ENCODE results near the gene BCR. TPM values are rescaled to one million over a fixed set of nuclear protein-coding genes. Genes with fewer than 3 reads are reported as not detected.
A peak's percentile ranks its signal among the peaks of the same experiment; 100 is the strongest.

The BCR gene
- total RNA-seq, 1 experiment from 2014 or later = 28.1 TPM

- DNase-seq (ENCODE audit: low spot score) = no peak
Measured at GRCh38 chr22:23216461-23217170, 36.3 kb downstream of the BCR start.

- DNase-seq (ENCODE audit: low spot score) = no peak
Measured at GRCh38 chr22:23217171-23218052, 37.1 kb downstream of the BCR start.

- DNase-seq (ENCODE audit: low spot score) = no peak
Measured at GRCh38 chr22:23218053-23218866, 38.0 kb downstream of the BCR start.

GRCh38 chr22:23218867-23219251 is 38.5 kb downstream of the BCR start:
- DNase-seq (ENCODE audit: low spot score) = peak; percentile 56

GRCh38 chr22:23219317-23219716 is 39.0 kb downstream of the BCR start:
- no peak for DNase-seq (ENCODE audit: low spot score)

- peak; percentile 19 for DNase-seq (ENCODE audit: low spot score)
Measured at GRCh38 chr22:23219822-23220484, 39.6 kb downstream of the BCR start.

GRCh38 chr22:23220485-23221350 is 40.4 kb downstream of the BCR start:
- no peak for DNase-seq (ENCODE audit: low spot score)

GRCh38 chr22:23221351-23221804 is 41.1 kb downstream of the BCR start:
- no peak for DNase-seq (ENCODE audit: low spot score)

GRCh38 chr22:23222033-23222792 is 41.9 kb downstream of the BCR start:
- no peak for DNase-seq (ENCODE audit: low spot score)

GRCh38 chr22:23222793-23223568 is 42.7 kb downstream of the BCR start:
- DNase-seq (ENCODE audit: low spot score) = no peak

- no peak for DNase-seq (ENCODE audit: low spot score)
Measured at GRCh38 chr22:23223569-23224317, 43.4 kb downstream of the BCR start.

- no peak for DNase-seq (ENCODE audit: low spot score)
Measured at GRCh38 chr22:23224846-23225245, 44.5 kb downstream of the BCR start.

- no peak for DNase-seq (ENCODE audit: low spot score)
Measured at GRCh38 chr22:23225337-23225723, 45.0 kb downstream of the BCR start.

- DNase-seq (ENCODE audit: low spot score) = peak; percentile 77
Measured at GRCh38 chr22:23225724-23226496, 45.6 kb downstream of the BCR start.

GRCh38 chr22:23226497-23226850 is 46.2 kb downstream of the BCR start:
- no peak for DNase-seq (ENCODE audit: low spot score)

- DNase-seq (ENCODE audit: low spot score) = no peak
Measured at GRCh38 chr22:23227380-23227779, 47.1 kb downstream of the BCR start.

GRCh38 chr22:23228503-23228902 is 48.2 kb downstream of the BCR start:
- no peak for DNase-seq (ENCODE audit: low spot score)

GRCh38 chr22:23229646-23230045 is 49.3 kb downstream of the BCR start:
- DNase-seq (ENCODE audit: low spot score) = no peak
